Lower leg skin (tissue), 3 donors: ENCODE measurements around the gene NUCB1.

ENCODE experiments used
- POLR2A ChIP-seq, 2 donors: fragments of 450-650 bp; IDR thresholded peaks; one replicate each; pipeline ENCODE4 v1.6.1; 2016 to 2017; ENCODE audit warnings: antibody characterized with exemption in 2 of 2, mild to moderate bottlenecking in 1 of 2, moderate library complexity in 1 of 2
- TF ChIP-seq, protein P1 (sequence below), 3 donors: fragments of 450-650 bp; IDR thresholded peaks; one replicate each; pipeline ENCODE4 v1.5.1; 2016; ENCODE audit warnings: antibody characterized with exemption in 3 of 3, mild to moderate bottlenecking in 3 of 3, moderate library complexity in 2 of 3

DNA sequence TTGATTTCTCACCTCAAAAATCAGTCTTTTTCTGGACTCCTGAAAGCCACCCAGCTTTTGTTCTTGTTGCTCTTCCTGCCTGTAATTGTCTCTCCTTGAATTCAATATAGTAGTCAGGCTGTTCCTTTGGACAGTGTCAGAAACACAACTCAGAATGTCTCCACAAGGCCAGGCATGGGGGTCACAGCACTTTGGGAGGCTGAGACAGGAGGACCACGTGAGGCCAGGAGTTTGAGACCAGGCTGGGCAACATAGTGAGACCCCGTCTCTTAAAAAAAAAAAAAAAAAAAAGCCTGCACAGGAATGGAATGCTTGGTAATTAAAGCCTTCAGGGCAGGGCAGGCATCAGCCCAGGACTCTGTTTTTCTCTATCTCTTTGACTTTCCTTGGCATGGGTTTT is 45.7 kb downstream of the NUCB1 start:
- no peak for TF ChIP-seq POLR2A (IDR thresholded peaks at IDR 0.05)
- TF ChIP-seq, protein P1, sequence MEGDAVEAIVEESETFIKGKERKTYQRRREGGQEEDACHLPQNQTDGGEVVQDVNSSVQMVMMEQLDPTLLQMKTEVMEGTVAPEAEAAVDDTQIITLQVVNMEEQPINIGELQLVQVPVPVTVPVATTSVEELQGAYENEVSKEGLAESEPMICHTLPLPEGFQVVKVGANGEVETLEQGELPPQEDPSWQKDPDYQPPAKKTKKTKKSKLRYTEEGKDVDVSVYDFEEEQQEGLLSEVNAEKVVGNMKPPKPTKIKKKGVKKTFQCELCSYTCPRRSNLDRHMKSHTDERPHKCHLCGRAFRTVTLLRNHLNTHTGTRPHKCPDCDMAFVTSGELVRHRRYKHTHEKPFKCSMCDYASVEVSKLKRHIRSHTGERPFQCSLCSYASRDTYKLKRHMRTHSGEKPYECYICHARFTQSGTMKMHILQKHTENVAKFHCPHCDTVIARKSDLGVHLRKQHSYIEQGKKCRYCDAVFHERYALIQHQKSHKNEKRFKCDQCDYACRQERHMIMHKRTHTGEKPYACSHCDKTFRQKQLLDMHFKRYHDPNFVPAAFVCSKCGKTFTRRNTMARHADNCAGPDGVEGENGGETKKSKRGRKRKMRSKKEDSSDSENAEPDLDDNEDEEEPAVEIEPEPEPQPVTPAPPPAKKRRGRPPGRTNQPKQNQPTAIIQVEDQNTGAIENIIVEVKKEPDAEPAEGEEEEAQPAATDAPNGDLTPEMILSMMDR (IDR thresholded peaks at IDR 0.05) = no peak
